SK-N-SH treated with all-trans-retinoic acid at 6 μM for 48 hours (cell line): ENCODE measurements around the gene ZPR1.

Source experiments
- BACH2 ChIP-seq: fragments of 250-450 bp; sonication (Bioruptor Pico); IDR thresholded peaks from 2 replicates; pipeline ENCODE4 v1.9.0; 2021; ENCODE audit warnings: mild to moderate bottlenecking, borderline replicate concordance
- CREB5 ChIP-seq: fragments of 250-450 bp; sonication (Bioruptor Pico); IDR thresholded peaks from 2 replicates; pipeline ENCODE4 v1.5.1; 2020; ENCODE audit warnings: low read depth, mild to moderate bottlenecking, moderate library complexity
- PATZ1 ChIP-seq: fragments of 250-450 bp; sonication (Bioruptor Pico); IDR thresholded peaks from 2 replicates; pipeline ENCODE4 v1.8.0; 2020; ENCODE audit warnings: mild to moderate bottlenecking, moderate library complexity, borderline replicate concordance
- POU6F1 ChIP-seq: fragments of 250-450 bp; sonication (Bioruptor Pico); IDR thresholded peaks from 2 replicates; pipeline ENCODE4 v1.8.0; 2021; ENCODE audit warnings: low read depth, mild to moderate bottlenecking, moderate library complexity, borderline replicate concordance
- RARB ChIP-seq: fragments of 250-450 bp; sonication (Bioruptor Pico); IDR thresholded peaks from 2 replicates; pipeline ENCODE4 v1.8.0; 2021; ENCODE audit warnings: mild to moderate bottlenecking, moderate library complexity
- TCF4 ChIP-seq: fragments of 250-450 bp; sonication (Bioruptor Pico); IDR thresholded peaks from 2 replicates; pipeline ENCODE4 v1.8.0; 2021; ENCODE audit warnings: mild to moderate bottlenecking, moderate library complexity, borderline replicate concordance
- TOX ChIP-seq: fragments of 250-450 bp; sonication (Bioruptor Pico); IDR thresholded peaks from 2 replicates; pipeline ENCODE4 v1.8.0; 2021; ENCODE audit warnings: mild to moderate bottlenecking, moderate library complexity, borderline replicate concordance

GRCh38 chr11:116731821-116732220 is 56.0 kb downstream of the ZPR1 start:
- no peak for TF ChIP-seq PATZ1 (CRISPR knock-in tag)
- no peak for TF ChIP-seq BACH2 (CRISPR knock-in tag)
- no peak for TF ChIP-seq TOX (CRISPR knock-in tag)
- TF ChIP-seq TCF4 (CRISPR knock-in tag) = no peak
- TF ChIP-seq RARB (CRISPR knock-in tag) = no peak
- TF ChIP-seq POU6F1 (CRISPR knock-in tag) = no peak
- TF ChIP-seq CREB5 (CRISPR knock-in tag) = no peak
